HL-60 (cell line): ENCODE data around the gene MAP7D1.

Experiments used
- GABPA ChIP-seq: IDR thresholded peaks from 2 replicates; pipeline ENCODE4 v1.6.1; 2012; ENCODE audit warnings: low read depth
- POLR2AphosphoS5 ChIP-seq: IDR thresholded peaks from 2 replicates; pipeline ENCODE4 v1.6.1; 2012; ENCODE audit warnings: low read depth
- SPI1 ChIP-seq: IDR thresholded peaks from 2 replicates; pipeline ENCODE4 v1.6.1; 2012; ENCODE audit warnings: low read depth, mild to moderate bottlenecking, borderline replicate concordance
- TF ChIP-seq, protein P1 (sequence below): IDR thresholded peaks from one replicate; pipeline ENCODE4 v1.5.1; 2011; ENCODE audit warnings: low read length, control low read depth, inconsistent platforms; ENCODE audit not compliant: insufficient read depth
- TF ChIP-seq, protein P2 (sequence below): IDR thresholded peaks from 2 replicates; pipeline ENCODE4 v1.6.1; 2012; ENCODE audit warnings: low read depth; ENCODE audit not compliant: insufficient replicate concordance

DNA sequence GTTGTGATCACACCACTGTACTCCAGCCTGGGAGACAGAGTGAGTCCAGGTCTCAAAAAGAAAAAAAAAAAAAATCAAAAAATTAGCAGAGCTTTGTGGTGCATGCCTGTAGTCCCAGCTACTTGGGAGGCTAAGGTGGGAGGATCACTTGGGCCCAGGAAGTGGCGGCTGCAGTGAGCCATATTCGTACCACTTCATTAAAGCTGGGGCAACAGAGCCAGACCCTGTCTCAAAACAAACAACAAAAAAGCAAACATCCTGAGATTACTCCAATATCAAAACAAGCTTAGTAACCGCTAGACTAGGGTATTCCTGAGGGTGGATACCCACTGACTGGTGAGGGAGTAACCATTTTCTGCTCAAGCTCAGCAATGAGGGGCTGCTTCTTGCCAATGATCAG lies 55.3 kb downstream of the MAP7D1 start:
- TF ChIP-seq, protein P1, sequence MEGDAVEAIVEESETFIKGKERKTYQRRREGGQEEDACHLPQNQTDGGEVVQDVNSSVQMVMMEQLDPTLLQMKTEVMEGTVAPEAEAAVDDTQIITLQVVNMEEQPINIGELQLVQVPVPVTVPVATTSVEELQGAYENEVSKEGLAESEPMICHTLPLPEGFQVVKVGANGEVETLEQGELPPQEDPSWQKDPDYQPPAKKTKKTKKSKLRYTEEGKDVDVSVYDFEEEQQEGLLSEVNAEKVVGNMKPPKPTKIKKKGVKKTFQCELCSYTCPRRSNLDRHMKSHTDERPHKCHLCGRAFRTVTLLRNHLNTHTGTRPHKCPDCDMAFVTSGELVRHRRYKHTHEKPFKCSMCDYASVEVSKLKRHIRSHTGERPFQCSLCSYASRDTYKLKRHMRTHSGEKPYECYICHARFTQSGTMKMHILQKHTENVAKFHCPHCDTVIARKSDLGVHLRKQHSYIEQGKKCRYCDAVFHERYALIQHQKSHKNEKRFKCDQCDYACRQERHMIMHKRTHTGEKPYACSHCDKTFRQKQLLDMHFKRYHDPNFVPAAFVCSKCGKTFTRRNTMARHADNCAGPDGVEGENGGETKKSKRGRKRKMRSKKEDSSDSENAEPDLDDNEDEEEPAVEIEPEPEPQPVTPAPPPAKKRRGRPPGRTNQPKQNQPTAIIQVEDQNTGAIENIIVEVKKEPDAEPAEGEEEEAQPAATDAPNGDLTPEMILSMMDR, result no peak
- TF ChIP-seq POLR2AphosphoS5, result no peak
- TF ChIP-seq, protein P2, sequence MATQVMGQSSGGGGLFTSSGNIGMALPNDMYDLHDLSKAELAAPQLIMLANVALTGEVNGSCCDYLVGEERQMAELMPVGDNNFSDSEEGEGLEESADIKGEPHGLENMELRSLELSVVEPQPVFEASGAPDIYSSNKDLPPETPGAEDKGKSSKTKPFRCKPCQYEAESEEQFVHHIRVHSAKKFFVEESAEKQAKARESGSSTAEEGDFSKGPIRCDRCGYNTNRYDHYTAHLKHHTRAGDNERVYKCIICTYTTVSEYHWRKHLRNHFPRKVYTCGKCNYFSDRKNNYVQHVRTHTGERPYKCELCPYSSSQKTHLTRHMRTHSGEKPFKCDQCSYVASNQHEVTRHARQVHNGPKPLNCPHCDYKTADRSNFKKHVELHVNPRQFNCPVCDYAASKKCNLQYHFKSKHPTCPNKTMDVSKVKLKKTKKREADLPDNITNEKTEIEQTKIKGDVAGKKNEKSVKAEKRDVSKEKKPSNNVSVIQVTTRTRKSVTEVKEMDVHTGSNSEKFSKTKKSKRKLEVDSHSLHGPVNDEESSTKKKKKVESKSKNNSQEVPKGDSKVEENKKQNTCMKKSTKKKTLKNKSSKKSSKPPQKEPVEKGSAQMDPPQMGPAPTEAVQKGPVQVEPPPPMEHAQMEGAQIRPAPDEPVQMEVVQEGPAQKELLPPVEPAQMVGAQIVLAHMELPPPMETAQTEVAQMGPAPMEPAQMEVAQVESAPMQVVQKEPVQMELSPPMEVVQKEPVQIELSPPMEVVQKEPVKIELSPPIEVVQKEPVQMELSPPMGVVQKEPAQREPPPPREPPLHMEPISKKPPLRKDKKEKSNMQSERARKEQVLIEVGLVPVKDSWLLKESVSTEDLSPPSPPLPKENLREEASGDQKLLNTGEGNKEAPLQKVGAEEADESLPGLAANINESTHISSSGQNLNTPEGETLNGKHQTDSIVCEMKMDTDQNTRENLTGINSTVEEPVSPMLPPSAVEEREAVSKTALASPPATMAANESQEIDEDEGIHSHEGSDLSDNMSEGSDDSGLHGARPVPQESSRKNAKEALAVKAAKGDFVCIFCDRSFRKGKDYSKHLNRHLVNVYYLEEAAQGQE, result no peak
- TF ChIP-seq SPI1, result no peak
- no peak for TF ChIP-seq GABPA
